Smooth muscle cell (in vitro differentiated cells): ENCODE results near the gene FAM13C. TPM values are rescaled to one million over a fixed set of nuclear protein-coding genes. Genes with fewer than 3 reads are reported as not detected.
"Not testable (repeated sequence)": the region's sequence is repeated elsewhere in the genome, so short reads cannot be mapped to it uniquely, and the experiment has no call there.

ENCODE experiments used
- DNase-seq: peaks from one replicate; lab custom pipeline; 2025; ENCODE audit not compliant: unreplicated experiment; lab: John Stamatoyannopoulos, UW
- H2AFZ ChIP-seq: fragments of 200-600 bp; sonication (generic); 2 replicates; pipeline ENCODE4 v1.6.0; 2016; ENCODE audit warnings: antibody characterized with exemption, low read depth, mild to moderate bottlenecking
- H3F3A ChIP-seq: fragments of 200-600 bp; sonication (generic); 2 replicates; pipeline ENCODE4 v1.6.0; 2017; ENCODE audit warnings: antibody characterized with exemption, low read depth
- H3K27ac ChIP-seq: fragments of 200-600 bp; sonication (generic); 2 replicates; pipeline ENCODE4 v1.5.1; 2016; ENCODE audit warnings: low read depth, mild to moderate bottlenecking
- H3K27me3 ChIP-seq: fragments of 200-600 bp; sonication (generic); 2 replicates; pipeline ENCODE4 v1.6.1; 2016; ENCODE audit warnings: low read depth, mild to moderate bottlenecking
- H3K36me3 ChIP-seq: fragments of 200-600 bp; sonication (generic); 2 replicates; pipeline ENCODE4 v1.5.1; 2016; ENCODE audit warnings: low read depth
- H3K4me1 ChIP-seq: fragments of 200-600 bp; sonication (generic); 2 replicates; pipeline ENCODE4 v1.5.1; 2016; ENCODE audit warnings: low read depth
- H3K4me2 ChIP-seq: fragments of 200-600 bp; sonication (generic); 2 replicates; pipeline ENCODE4 v1.6.0; 2016; ENCODE audit warnings: mild to moderate bottlenecking
- H3K4me3 ChIP-seq: fragments of 200-600 bp; sonication (generic); 2 replicates; pipeline ENCODE4 v1.5.1; 2016; ENCODE audit warnings: mild to moderate bottlenecking
- H3K79me2 ChIP-seq: fragments of 200-600 bp; sonication (generic); 2 replicates; pipeline ENCODE4 v1.6.0; 2016; ENCODE audit warnings: low read depth, mild to moderate bottlenecking
- H3K9ac ChIP-seq: fragments of 200-600 bp; sonication (generic); 2 replicates; pipeline ENCODE4 v1.6.0; 2016; ENCODE audit warnings: low read depth
- H3K9me3 ChIP-seq: fragments of 200-600 bp; sonication (generic); replicated peaks from 2 replicates; pipeline ENCODE4 v1.5.1; 2016; ENCODE audit warnings: low read depth
- H4K20me1 ChIP-seq: fragments of 200-600 bp; sonication (generic); 2 replicates; pipeline ENCODE4 v1.6.0; 2016; ENCODE audit warnings: low read depth
- WGBS: methylation state at CpG from one replicate; pipeline ENCODE4 v1.1.7; 2016; ENCODE audit warnings: low lambda C conversion rate; 5-methylcytosine and 5-hydroxymethylcytosine counted together
- polyA plus RNA-seq: library from polyadenylated mRNA; unstranded; fragments of >200 nt; fragmentation: Nextera tagmentation; extraction: Ambion mirVana; gene quantifications from 2 replicates; pipeline ENCODE4 v1.2.1, GENCODE V29; 2016
- total RNA-seq: library from RNA; depleted of rRNA; stranded (reverse); fragments of >200 nt; gene quantifications from 2 replicates; pipeline ENCODE4 v1.2.3, GENCODE V29; 2014
- TF ChIP-seq, protein P1 (sequence below): fragments of 200-600 bp; sonication (generic); IDR thresholded peaks from 2 replicates; pipeline ENCODE4 v1.5.1; 2017; ENCODE audit warnings: borderline replicate concordance, mild to moderate bottlenecking, antibody characterized with exemption; ENCODE audit not compliant: insufficient read depth, poor library complexity, severe bottlenecking

Gene FAM13C
- total RNA-seq: 0.76 TPM in 1 of 2 replicates, not detected in the other
- polyA plus RNA-seq: not detected in 2 replicates

DNA sequence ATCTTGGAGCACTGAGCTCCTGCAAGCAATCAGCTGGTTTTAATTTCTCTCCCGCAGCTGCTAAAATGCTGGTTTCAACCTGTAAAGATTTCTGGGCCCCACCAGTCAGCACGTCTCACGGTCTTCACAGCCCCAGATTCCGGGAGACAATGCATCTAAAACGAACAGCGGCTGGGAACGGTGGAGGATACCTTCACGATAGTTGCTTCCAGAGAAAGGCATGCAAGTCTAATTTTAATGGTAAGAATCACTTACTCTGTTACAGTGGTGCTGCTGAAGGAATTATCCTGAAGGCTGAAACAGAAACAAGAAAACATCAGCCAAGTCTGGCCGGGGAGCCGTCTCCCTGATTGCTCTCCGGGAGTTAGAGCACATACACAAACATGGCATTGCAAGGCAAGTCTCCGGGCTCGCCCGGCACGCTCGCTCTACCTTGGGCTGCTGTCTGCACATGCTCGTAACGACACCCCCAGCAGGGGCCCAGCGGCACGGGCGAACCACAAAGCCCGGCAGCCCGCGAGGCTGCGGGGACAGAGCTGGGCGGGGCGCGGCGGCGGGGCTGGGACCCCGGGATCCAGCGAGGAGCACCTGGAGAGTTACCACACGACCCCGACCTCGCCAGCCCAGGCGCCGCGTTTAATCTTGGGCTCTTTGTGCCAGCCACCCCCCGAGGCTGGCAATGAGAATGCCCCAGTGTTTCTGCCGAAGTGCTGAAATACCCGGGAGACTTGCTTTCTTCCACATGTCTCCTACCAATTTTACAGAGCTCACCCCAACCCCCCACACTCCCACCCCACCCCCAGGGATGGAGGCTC is at the start of gene FAM13C:
Gene FAM13C (minus strand): TSS at position 406 of the 815 bp plus-strand sequence. CDS start 89 bp downstream, at position 317.
- TF ChIP-seq, protein P1, sequence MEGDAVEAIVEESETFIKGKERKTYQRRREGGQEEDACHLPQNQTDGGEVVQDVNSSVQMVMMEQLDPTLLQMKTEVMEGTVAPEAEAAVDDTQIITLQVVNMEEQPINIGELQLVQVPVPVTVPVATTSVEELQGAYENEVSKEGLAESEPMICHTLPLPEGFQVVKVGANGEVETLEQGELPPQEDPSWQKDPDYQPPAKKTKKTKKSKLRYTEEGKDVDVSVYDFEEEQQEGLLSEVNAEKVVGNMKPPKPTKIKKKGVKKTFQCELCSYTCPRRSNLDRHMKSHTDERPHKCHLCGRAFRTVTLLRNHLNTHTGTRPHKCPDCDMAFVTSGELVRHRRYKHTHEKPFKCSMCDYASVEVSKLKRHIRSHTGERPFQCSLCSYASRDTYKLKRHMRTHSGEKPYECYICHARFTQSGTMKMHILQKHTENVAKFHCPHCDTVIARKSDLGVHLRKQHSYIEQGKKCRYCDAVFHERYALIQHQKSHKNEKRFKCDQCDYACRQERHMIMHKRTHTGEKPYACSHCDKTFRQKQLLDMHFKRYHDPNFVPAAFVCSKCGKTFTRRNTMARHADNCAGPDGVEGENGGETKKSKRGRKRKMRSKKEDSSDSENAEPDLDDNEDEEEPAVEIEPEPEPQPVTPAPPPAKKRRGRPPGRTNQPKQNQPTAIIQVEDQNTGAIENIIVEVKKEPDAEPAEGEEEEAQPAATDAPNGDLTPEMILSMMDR: no peak
- no peaks in the 10 kb centered on the region for H3K9me3 ChIP-seq
- 2% methylated on average over 36 of the region's 41 CpGs for WGBS

DNA sequence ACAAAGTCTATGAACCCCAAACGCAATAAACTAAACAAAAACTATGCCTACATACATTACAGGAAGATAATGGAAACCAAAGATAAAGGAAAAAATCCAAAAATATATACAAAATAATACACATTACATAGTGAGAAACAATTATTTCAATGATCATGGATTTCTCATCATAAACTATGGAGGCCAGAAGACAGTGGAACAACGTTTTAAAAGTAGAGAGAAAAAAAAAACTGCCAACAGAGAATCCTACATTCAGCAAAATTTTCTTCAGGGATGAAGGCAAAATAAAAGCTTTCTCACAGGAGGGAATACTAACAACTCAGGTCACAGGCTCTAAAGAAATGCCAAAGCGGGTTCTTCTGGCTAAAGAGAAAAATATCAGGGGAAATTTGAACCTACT is 42.9 kb upstream of the FAM13C start:
- Histone ChIP-seq H3K27ac (no peak overlapping the region), H3F3A (no peaks in the 10 kb centered on the region), H3K9ac (no peak overlapping the region), H4K20me1 (no peaks in the 10 kb centered on the region), H3K4me1 (no peaks in the 10 kb centered on the region), H3K9me3 (no peaks in the 10 kb centered on the region), H3K4me2 (no peak overlapping the region), H3K27me3 (no peaks in the 10 kb centered on the region), H3K4me3 (no peak overlapping the region), H2AFZ (no peak overlapping the region), H3K36me3 (no peaks in the 10 kb centered on the region), H3K79me2 (no peaks in the 10 kb centered on the region)
- TF ChIP-seq, protein P1: no peak
- WGBS: 81% methylated on average over 3 of the region's 3 CpGs
- no peak for DNase-seq

More for the DNA sequence above, at the start of gene FAM13C:
- no peak within 1 kb of the TSS for H3K27ac ChIP-seq
- no peaks in the 10 kb centered on the region for H3K79me2 ChIP-seq
- H3K4me3 ChIP-seq: peak within 1 kb of the TSS; percentile 61
- peak; percentile 9 for DNase-seq
- H3K27me3 ChIP-seq: peaks cover 12% of the 10 kb centered on the region
- H3K4me1 ChIP-seq: peaks cover 18% of the 10 kb centered on the region
- peaks cover 3% of the 10 kb centered on the region for H3F3A ChIP-seq
- H4K20me1 ChIP-seq: no peaks in the 10 kb centered on the region
- peak within 1 kb of the TSS; percentile 100 for H3K4me2 ChIP-seq
- no peaks in the 10 kb centered on the region for H3K36me3 ChIP-seq
- H3K9ac ChIP-seq: peak within 1 kb of the TSS; percentile 61
- H2AFZ ChIP-seq: peak within 1 kb of the TSS; percentile 95

DNA sequence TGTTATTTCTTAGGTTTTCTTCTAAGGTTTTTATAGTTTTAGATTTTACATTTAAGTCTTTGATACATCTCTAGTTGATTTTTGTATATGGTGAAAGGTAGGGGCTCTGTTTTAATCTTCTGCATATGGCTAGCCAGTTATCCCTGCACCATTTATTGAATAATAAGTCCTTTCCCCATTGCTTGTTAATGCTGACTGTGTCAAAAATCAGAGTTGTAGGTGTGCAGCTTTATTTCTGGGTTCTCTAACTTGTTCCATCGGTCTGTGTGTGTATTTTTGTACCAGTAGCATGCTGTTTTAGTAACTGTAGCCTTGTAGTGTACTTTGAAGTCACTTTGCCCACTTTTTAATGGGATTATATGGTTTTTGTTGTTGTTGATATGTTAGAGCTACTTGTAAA is 37.9 kb upstream of the FAM13C start:
- 89% methylated on average over 1 of the region's 1 CpG for WGBS
- Histone ChIP-seq H4K20me1 (no peaks in the 10 kb centered on the region), H3K9me3 (no peaks in the 10 kb centered on the region), H3K27ac (no peak overlapping the region), H3F3A (no peaks in the 10 kb centered on the region), H3K4me3 (no peak overlapping the region), H3K9ac (no peak overlapping the region), H3K4me2 (no peak overlapping the region), H3K36me3 (no peaks in the 10 kb centered on the region), H3K4me1 (no peaks in the 10 kb centered on the region), H2AFZ (no peak overlapping the region), H3K79me2 (no peaks in the 10 kb centered on the region), H3K27me3 (no peaks in the 10 kb centered on the region)
- TF ChIP-seq, protein P1: no peak
- no peak for DNase-seq

DNA sequence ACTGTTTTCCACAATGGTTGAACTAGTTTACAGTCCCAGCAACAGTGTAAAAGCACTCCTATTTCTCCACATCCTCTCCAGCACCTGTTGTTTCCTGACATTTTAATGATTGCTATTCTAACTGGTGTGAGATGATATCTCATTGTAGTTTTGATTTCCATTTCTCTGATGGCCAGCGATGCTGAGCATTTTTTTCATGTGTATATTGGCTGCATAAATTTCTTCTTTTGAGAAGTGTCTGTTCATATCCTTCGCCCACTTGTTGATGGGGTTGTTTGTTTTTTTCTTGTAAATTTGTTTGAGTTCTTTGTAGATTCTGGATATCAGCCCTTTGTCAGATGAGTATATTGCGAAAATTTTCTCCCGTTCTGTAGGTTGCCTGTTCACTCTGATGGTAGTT is 37.0 kb upstream of the FAM13C start:
- H3K9ac ChIP-seq, H3K79me2 ChIP-seq, H3K4me1 ChIP-seq, DNase-seq, H3K27me3 ChIP-seq, H2AFZ ChIP-seq, H3F3A ChIP-seq, H4K20me1 ChIP-seq, H3K27ac ChIP-seq, H3K9me3 ChIP-seq, H3K4me2 ChIP-seq, H3K4me3 ChIP-seq, H3K36me3 ChIP-seq: not testable (repeated sequence)
- WGBS: 95% methylated on average over 4 of the region's 4 CpGs
